Dedifferentiated amniotic fluid mesenchymal stem cell (primary cell): ENCODE measurements around the gene EIF4ENIF1.
"Not testable (repeated sequence)": the region's sequence is repeated elsewhere in the genome, so short reads cannot be mapped to it uniquely, and the experiment has no call there.

ENCODE experiments used
- DNase-seq: peaks from one replicate; pipeline ENCODE4 v3.0.0-alpha.2; 2016; ENCODE audit errors: extremely low spot score

EIF4ENIF1 gene

GRCh38 chr22:31489632-31490495 lies at the start of gene EIF4ENIF1:
EIF4ENIF1 (minus strand) TSS chr22:31489842; CDS start chr22:31488718, 1,124 bp downstream.
- DNase-seq = peak; percentile 68

- DNase-seq = no peak
Observed at GRCh38 chr22:31538815-31539214, 49.2 kb upstream of the EIF4ENIF1 start.

GRCh38 chr22:31537019-31537535 lies 47.4 kb upstream of the EIF4ENIF1 start:
- DNase-seq = no peak

GRCh38 chr22:31533374-31533773 lies 43.7 kb upstream of the EIF4ENIF1 start:
- DNase-seq = no peak

GRCh38 chr22:31532060-31532459 lies 42.4 kb upstream of the EIF4ENIF1 start:
- DNase-seq = peak; percentile 34

- peak; percentile 62 for DNase-seq
Observed at GRCh38 chr22:31530823-31531195, 41.2 kb upstream of the EIF4ENIF1 start.

GRCh38 chr22:31526270-31526669 lies 36.6 kb upstream of the EIF4ENIF1 start:
- DNase-seq = no peak

- DNase-seq = not testable (repeated sequence)
Observed at GRCh38 chr22:31524132-31524531, 34.5 kb upstream of the EIF4ENIF1 start.

- DNase-seq = no peak
Observed at GRCh38 chr22:31520051-31520450, 30.4 kb upstream of the EIF4ENIF1 start.

- DNase-seq = no peak
Observed at GRCh38 chr22:31509061-31509762, 19.6 kb upstream of the EIF4ENIF1 start.

- DNase-seq = no peak
Observed at GRCh38 chr22:31508536-31508935, 18.9 kb upstream of the EIF4ENIF1 start.

- DNase-seq = not testable (repeated sequence)
Observed at GRCh38 chr22:31507517-31507916, 17.9 kb upstream of the EIF4ENIF1 start.

- no peak for DNase-seq
Observed at GRCh38 chr22:31504282-31504681, 14.6 kb upstream of the EIF4ENIF1 start.

GRCh38 chr22:31503211-31503964 lies 13.7 kb upstream of the EIF4ENIF1 start:
- DNase-seq = no peak

GRCh38 chr22:31501738-31502137 lies 12.1 kb upstream of the EIF4ENIF1 start:
- DNase-seq = no peak

GRCh38 chr22:31497148-31497938 lies 7.7 kb upstream of the EIF4ENIF1 start:
- no peak for DNase-seq

- no peak for DNase-seq
Observed at GRCh38 chr22:31496735-31497146, 7.1 kb upstream of the EIF4ENIF1 start.

- peak; percentile 86 for DNase-seq
Observed at GRCh38 chr22:31496007-31496734, 6.5 kb upstream of the EIF4ENIF1 start, which contains the start of gene SFI1. SFI1 (plus strand) TSS chr22:31496536; CDS start chr22:31508285, 11,749 bp downstream.

GRCh38 chr22:31495343-31495742 lies 5.7 kb upstream of the EIF4ENIF1 start:
- DNase-seq = no peak

GRCh38 chr22:31493355-31493754 lies 3.7 kb upstream of the EIF4ENIF1 start:
- DNase-seq = not testable (repeated sequence)
